ENCODE data around the gene KAT6B. TPM values are rescaled to one million over a fixed set of nuclear protein-coding genes. Genes with fewer than 3 reads are reported as not detected.
"Not testable (repeated sequence)": the region's sequence is repeated elsewhere in the genome, so short reads cannot be mapped to it uniquely, and the experiment has no call there.

The KAT6B gene
- total RNA-seq, 2 donors from 2014 or later, result 19.4 to 27.1 TPM

- Mint-ChIP-seq H3K27ac (no peak overlapping the region), H3K36me3 (peaks cover 0 to 15% of the 10 kb centered on the region in 2 donors), H3K9me3 (peaks cover 8 to 15% of the 10 kb centered on the region in 2 donors)
- no peak for ATAC-seq
- DNase-seq (ENCODE audit: low spot score in 2 of 2), result no peak
Observed at GRCh38 chr10:74916283-74916682, 89.9 kb downstream of the KAT6B start.

- Mint-ChIP-seq H3K27ac (no peak overlapping the region), H3K36me3 (peaks cover 0 to 15% of the 10 kb centered on the region in 2 donors), H3K9me3 (peaks cover 8 to 15% of the 10 kb centered on the region in 2 donors)
- ATAC-seq (no peak), DNase-seq (ENCODE audit: low spot score in 2 of 2) (no peak)
Observed at GRCh38 chr10:74917481-74918077, 91.2 kb downstream of the KAT6B start.

- peaks cover 8 to 15% of the 10 kb centered on the region in 2 donors for H3K9me3 Mint-ChIP-seq
- H3K27ac Mint-ChIP-seq, result no peak overlapping the region
- no peak for ATAC-seq
Observed at GRCh38 chr10:74919671-74920070, 93.3 kb downstream of the KAT6B start.

GRCh38 chr10:74921070-74921469 is 94.7 kb downstream of the KAT6B start:
- Mint-ChIP-seq H3K36me3 (peaks cover 0 to 15% of the 10 kb centered on the region in 2 donors), H3K9me3 (peaks cover 8 to 10% of the 10 kb centered on the region in 2 donors)
- not testable (repeated sequence) for ATAC-seq; DNase-seq (ENCODE audit: low spot score in 2 of 2); H3K27ac Mint-ChIP-seq

More at GRCh38 chr10:74919671-74920070, 93.3 kb downstream of the KAT6B start:
- peaks cover 0 to 15% of the 10 kb centered on the region in 2 donors for H3K36me3 Mint-ChIP-seq
- no peak for DNase-seq (ENCODE audit: low spot score in 2 of 2)

- DNase-seq (ENCODE audit: low spot score in 2 of 2) (no peak), ATAC-seq (no peak)
- Mint-ChIP-seq H3K36me3 (peaks cover 0 to 15% of the 10 kb centered on the region in 2 donors), H3K9me3 (peaks cover 8 to 10% of the 10 kb centered on the region in 2 donors), H3K27ac (no peak overlapping the region)
Observed at GRCh38 chr10:74921744-74922143, 95.3 kb downstream of the KAT6B start.

- DNase-seq (ENCODE audit: low spot score in 2 of 2) (no peak), ATAC-seq (no peak)
- Mint-ChIP-seq H3K27ac (peak overlapping the region in 1 of 2 donors; percentile 21), H3K9me3 (peaks cover 4 to 6% of the 10 kb centered on the region in 2 donors), H3K36me3 (peaks cover 0 to 15% of the 10 kb centered on the region in 2 donors)
Observed at GRCh38 chr10:74922921-74923320, 96.5 kb downstream of the KAT6B start.

GRCh38 chr10:74923556-74923955 is 97.2 kb downstream of the KAT6B start:
- peak overlapping the region; percentile 21 to 30 for H3K27ac Mint-ChIP-seq
- peaks cover 4 to 6% of the 10 kb centered on the region in 2 donors for H3K9me3 Mint-ChIP-seq
- H3K36me3 Mint-ChIP-seq, result peaks cover 0 to 15% of the 10 kb centered on the region in 2 donors
- DNase-seq (ENCODE audit: low spot score in 2 of 2) (no peak), ATAC-seq (peak in 1 of 2 donors; percentile 16)

GRCh38 chr10:74924251-74924963 is 98.0 kb downstream of the KAT6B start:
- DNase-seq (ENCODE audit: low spot score in 2 of 2) (no peak), ATAC-seq (no peak)
- Mint-ChIP-seq H3K36me3 (peaks cover 0 to 14% of the 10 kb centered on the region in 2 donors), H3K27ac (no peak overlapping the region), H3K9me3 (peaks cover 4 to 5% of the 10 kb centered on the region in 2 donors)

- Mint-ChIP-seq H3K27ac (no peak overlapping the region), H3K36me3 (peaks cover 0 to 5% of the 10 kb centered on the region in 2 donors), H3K9me3 (no peaks in the 10 kb centered on the region)
- no peak for DNase-seq (ENCODE audit: low spot score in 2 of 2)
- ATAC-seq, result no peak
Observed at GRCh38 chr10:74925291-74925690, 98.9 kb downstream of the KAT6B start.

GRCh38 chr10:74925708-74926107 is 99.3 kb downstream of the KAT6B start:
- no peak for ATAC-seq
- peaks cover 0 to under 1% of the 10 kb centered on the region in 2 donors for H3K36me3 Mint-ChIP-seq
- no peak for DNase-seq (ENCODE audit: low spot score in 2 of 2)
- H3K27ac Mint-ChIP-seq, result no peak overlapping the region
- no peaks in the 10 kb centered on the region for H3K9me3 Mint-ChIP-seq

GRCh38 chr10:74926791-74927585 is 100.6 kb downstream of the KAT6B start:
- Mint-ChIP-seq H3K9me3 (no peaks in the 10 kb centered on the region), H3K36me3 (no peaks in the 10 kb centered on the region), H3K27ac (no peak overlapping the region)
- DNase-seq (ENCODE audit: low spot score in 2 of 2), result no peak
- ATAC-seq, result no peak

- ATAC-seq (no peak), DNase-seq (ENCODE audit: low spot score in 2 of 2) (no peak)
- H3K36me3 Mint-ChIP-seq, result no peaks in the 10 kb centered on the region
- H3K9me3 Mint-ChIP-seq, result no peaks in the 10 kb centered on the region
- no peak overlapping the region for H3K27ac Mint-ChIP-seq
Observed at GRCh38 chr10:74927701-74928100, 101.3 kb downstream of the KAT6B start.

GRCh38 chr10:74928742-74929191 is 102.4 kb downstream of the KAT6B start:
- DNase-seq (ENCODE audit: low spot score in 2 of 2), result no peak
- ATAC-seq, result no peak
- no peaks in the 10 kb centered on the region for H3K36me3 Mint-ChIP-seq
- no peak overlapping the region for H3K27ac Mint-ChIP-seq
- H3K9me3 Mint-ChIP-seq, result no peaks in the 10 kb centered on the region

- Mint-ChIP-seq H3K27ac (no peak overlapping the region), H3K36me3 (no peaks in the 10 kb centered on the region), H3K9me3 (no peaks in the 10 kb centered on the region)
- no peak for ATAC-seq
- DNase-seq (ENCODE audit: low spot score in 2 of 2), result no peak
Observed at GRCh38 chr10:74929197-74929596, 102.8 kb downstream of the KAT6B start.

- H3K9me3 Mint-ChIP-seq, result no peaks in the 10 kb centered on the region
- H3K36me3 Mint-ChIP-seq, result no peaks in the 10 kb centered on the region
- no peak for ATAC-seq
- no peak overlapping the region for H3K27ac Mint-ChIP-seq
- DNase-seq (ENCODE audit: low spot score in 2 of 2), result no peak
Observed at GRCh38 chr10:74930965-74931364, 104.6 kb downstream of the KAT6B start.

- Mint-ChIP-seq H3K9me3 (no peaks in the 10 kb centered on the region), H3K36me3 (no peaks in the 10 kb centered on the region), H3K27ac (no peak overlapping the region)
- ATAC-seq (no peak), DNase-seq (ENCODE audit: low spot score in 2 of 2) (no peak)
Observed at GRCh38 chr10:74932648-74933047, 106.2 kb downstream of the KAT6B start.
